MCF 10A (cell line): ENCODE results near the gene NBEAL2. TPM values are rescaled to one million over a fixed set of nuclear protein-coding genes. Genes with fewer than 3 reads are reported as not detected.

Source experiments
- BruUV-seq: library from RNA; stranded (reverse); fragments of 400-500 nt; replicated peaks from 2 replicates; lab custom pipeline; 2021; lab: Mats Ljungman, UMichigan
- CTCF ChIA-PET: fragments of 300-600 bp; sonication (Branson Sonifier 250); formaldehyde crosslinking; extraction: SDS; loops from one replicate; lab custom pipeline; 2021; ENCODE audit warnings: antibody characterized with exemption, inconsistent platforms; lab: Yijun Ruan, JAX
- POLR2A ChIA-PET: fragments of 300-600, 350-650 bp; sonication (Branson Sonifier 250); formaldehyde crosslinking; extraction: SDS; loops from one replicate; lab custom pipeline; 2020; ENCODE audit warnings: antibody characterized with exemption, inconsistent platforms; lab: Yijun Ruan, JAX
- DNase-seq: peaks from one replicate; pipeline ENCODE4 v3.0.0-alpha.2; 2018; ENCODE audit not compliant: unreplicated experiment
- H3K27ac Mint-ChIP-seq: one replicate; pipeline ENCODE4 v1.8.0; 2022; ENCODE audit warnings: mild to moderate bottlenecking, low read depth, mixed read lengths; ENCODE audit not compliant: unreplicated experiment
- H3K27me3 Mint-ChIP-seq: one replicate; pipeline ENCODE4 v1.8.0; 2022; ENCODE audit warnings: mixed read lengths; ENCODE audit not compliant: insufficient read depth, unreplicated experiment
- H3K36me3 Mint-ChIP-seq: one replicate; pipeline ENCODE4 v1.8.0; 2022; ENCODE audit warnings: mild to moderate bottlenecking, moderate library complexity, mixed read lengths; ENCODE audit not compliant: insufficient read depth, unreplicated experiment
- H3K4me1 Mint-ChIP-seq: one replicate; pipeline ENCODE4 v1.8.0; 2022; ENCODE audit warnings: mixed read lengths; ENCODE audit not compliant: insufficient read depth, unreplicated experiment
- H3K4me3 Mint-ChIP-seq: one replicate; pipeline ENCODE4 v1.8.0; 2022; ENCODE audit warnings: mild to moderate bottlenecking, moderate library complexity, mixed read lengths; ENCODE audit not compliant: unreplicated experiment
- H3K9me3 Mint-ChIP-seq: one replicate; pipeline ENCODE4 v1.8.0; 2022; ENCODE audit warnings: mixed read lengths; ENCODE audit not compliant: unreplicated experiment
- CTCF ChIP-seq: fragments of 200-600 bp; IDR thresholded peaks from one replicate; pipeline ENCODE4 v1.8.0; 2022; ENCODE audit warnings: antibody characterized with exemption, mild to moderate bottlenecking; ENCODE audit not compliant: unreplicated experiment
- intact Hi-C: fragments of 100-400 bp; cut with micrococcal nuclease; formaldehyde crosslinking; loops from 2 replicates; pipeline ENCODE4 v1.14.1; 2022
- total RNA-seq: library from RNA; stranded (reverse); gene quantifications from 2 replicates; pipeline ENCODE4 v1.2.3, GENCODE V29; 2022

NBEAL2 gene
- total RNA-seq, 1 experiment from 2014 or later = 14.2 TPM

DNA sequence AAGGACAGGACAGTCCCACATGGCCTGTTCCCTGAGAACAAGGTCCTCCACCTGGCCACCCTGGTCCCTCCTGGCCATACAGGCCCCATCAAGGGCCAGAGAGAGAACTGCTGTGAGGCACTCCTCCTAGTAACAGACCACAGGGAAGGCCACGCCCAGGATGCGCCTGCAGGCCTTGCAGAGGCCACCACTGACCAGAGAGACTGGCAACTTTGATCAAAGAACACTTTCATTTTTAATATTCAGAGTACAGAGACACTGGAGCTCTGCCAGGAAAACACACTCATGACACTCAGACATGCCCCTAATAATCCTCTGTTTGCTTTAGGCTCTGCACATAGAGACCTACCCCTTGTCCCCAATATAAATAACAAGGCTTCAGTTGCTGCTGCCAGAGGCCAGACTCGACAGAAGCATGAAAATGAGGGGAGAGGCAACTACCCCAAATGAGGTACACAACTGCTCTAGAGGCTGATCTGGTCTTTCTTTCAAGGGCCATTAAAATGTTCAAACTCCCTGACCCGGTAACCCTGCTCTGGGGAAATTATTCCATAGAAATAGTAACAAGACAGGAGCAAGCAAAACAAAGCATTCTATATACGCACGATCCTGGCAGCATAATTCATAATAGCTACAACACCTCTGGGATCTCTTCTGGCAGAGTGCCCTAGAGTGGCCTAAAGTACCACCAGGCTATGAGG, 47.7 kb upstream of the NBEAL2 start:
- Mint-ChIP-seq H3K36me3 (peaks cover 12% of the 10 kb centered on the region), H3K27ac (peak overlapping the region; percentile 81), H3K4me3 (no peak overlapping the region), H3K4me1 (peaks cover 43% of the 10 kb centered on the region), H3K27me3 (no peaks in the 10 kb centered on the region), H3K9me3 (no peaks in the 10 kb centered on the region)
- no peak for TF ChIP-seq CTCF
- BruUV-seq = no TSS peak
- intact Hi-C loops = no loop called here
- POLR2A ChIA-PET = interaction anchor here (0.7 to 3.4 kb wide), 2 partner anchors 17 to 48 kb away, joined by 5 to 9 read pairs; partner anchors contain the start of gene NBEAL2
- CTCF ChIA-PET = interaction anchor here (0.6 kb wide), 1 partner anchor 1218 kb away, joined by 4 read pairs; no protein-coding TSS in a partner anchor
- DNase-seq = no peak

GRCh38 chr3:46932455-46933225, 46.8 kb upstream of the NBEAL2 start:
- Mint-ChIP-seq H3K27ac (peak overlapping the region; percentile 81), H3K4me3 (no peak overlapping the region), H3K36me3 (peaks cover 6% of the 10 kb centered on the region), H3K4me1 (peaks cover 46% of the 10 kb centered on the region), H3K9me3 (no peaks in the 10 kb centered on the region), H3K27me3 (no peaks in the 10 kb centered on the region)
- POLR2A ChIA-PET = interaction anchor here (0.7 to 5.3 kb wide), 4 partner anchors 15 to 49 kb away, joined by 3 to 34 read pairs (median 7); partner anchors contain the start of gene NBEAL2
- CTCF ChIA-PET = interaction anchor here (0.6 to 1.7 kb wide), 4 partner anchors 13 to 1219 kb away, joined by 3 to 9 read pairs (median 4); no protein-coding TSS in a partner anchor
- BruUV-seq = no TSS peak
- intact Hi-C loops = no loop called here
- DNase-seq = no peak
- TF ChIP-seq CTCF = no peak

DNA sequence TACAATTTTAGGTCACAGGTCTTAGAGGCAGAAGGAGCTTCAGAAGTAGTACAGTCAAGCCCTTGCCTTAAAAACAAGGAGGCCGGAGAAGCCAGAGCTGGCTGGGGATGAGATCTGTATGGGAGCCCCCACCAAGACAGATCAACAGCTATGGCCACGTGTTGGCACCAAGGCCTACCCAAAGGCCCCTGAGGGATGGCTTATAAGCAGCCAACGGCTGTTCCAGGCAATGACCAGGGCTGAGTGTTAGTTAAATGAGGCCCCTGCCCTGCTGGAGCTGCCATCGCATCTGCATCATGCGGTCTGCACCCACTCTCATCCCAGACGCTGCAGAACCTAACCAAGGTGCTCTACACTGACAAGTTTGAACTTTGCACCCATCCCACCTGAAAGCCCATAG, 46.2 kb upstream of the NBEAL2 start:
- no TSS peak for BruUV-seq
- Mint-ChIP-seq H3K4me3 (no peak overlapping the region), H3K36me3 (peaks cover 9% of the 10 kb centered on the region), H3K9me3 (no peaks in the 10 kb centered on the region), H3K4me1 (peaks cover 46% of the 10 kb centered on the region), H3K27ac (no peak overlapping the region), H3K27me3 (no peaks in the 10 kb centered on the region)
- DNase-seq = no peak
- intact Hi-C loops = no loop called here
- POLR2A ChIA-PET = interaction anchor here (0.7 to 5.3 kb wide), 6 partner anchors 9 to 211 kb away, joined by 3 to 34 read pairs (median 6); partner anchors contain the start of genes CCDC12 and NBEAL2
- no peak for TF ChIP-seq CTCF
- CTCF ChIA-PET = interaction anchor here (0.6 to 1.7 kb wide), 6 partner anchors 10 to 588 kb away, joined by 3 to 9 read pairs (median 4); no protein-coding TSS in a partner anchor
